C1 segment of cervical spinal cord (tissue), 14 donors: ENCODE measurements around the gene CDYL2.

Source experiments
- DNase-seq, 14 donors: peaks; one replicate each; lab custom pipeline; 2025; lab: John Stamatoyannopoulos, UW

The CDYL2 gene

GRCh38 chr16:80708823-80709222 lies 95.6 kb downstream of the CDYL2 start:
- no peak for DNase-seq

- no peak for DNase-seq
These were observed 96.7 kb downstream of the CDYL2 start for GRCh38 chr16:80707686-80708085.

- no peak for DNase-seq
These were observed 98.8 kb downstream of the CDYL2 start for GRCh38 chr16:80705596-80705995.

GRCh38 chr16:80704751-80705505 lies 99.5 kb downstream of the CDYL2 start:
- no peak for DNase-seq

GRCh38 chr16:80703131-80704071 lies 101.0 kb downstream of the CDYL2 start:
- no peak for DNase-seq

GRCh38 chr16:80702696-80703095 lies 101.7 kb downstream of the CDYL2 start:
- DNase-seq = no peak

GRCh38 chr16:80700558-80700957 lies 103.8 kb downstream of the CDYL2 start:
- no peak for DNase-seq

GRCh38 chr16:80695020-80695419 lies 109.4 kb downstream of the CDYL2 start:
- DNase-seq = no peak

GRCh38 chr16:80693553-80693952 lies 110.8 kb downstream of the CDYL2 start:
- DNase-seq = no peak

GRCh38 chr16:80692270-80692669 lies 112.1 kb downstream of the CDYL2 start:
- DNase-seq = no peak

- no peak for DNase-seq
These were observed 113.2 kb downstream of the CDYL2 start for GRCh38 chr16:80691111-80691741.

- no peak for DNase-seq
These were observed 114.9 kb downstream of the CDYL2 start for GRCh38 chr16:80689487-80689886.

- no peak for DNase-seq
These were observed 116.8 kb downstream of the CDYL2 start for GRCh38 chr16:80687606-80688005.

- no peak for DNase-seq
These were observed 119.5 kb downstream of the CDYL2 start for GRCh38 chr16:80684906-80685305.

GRCh38 chr16:80684136-80684765 lies 120.1 kb downstream of the CDYL2 start:
- no peak for DNase-seq

GRCh38 chr16:80683646-80684045 lies 120.8 kb downstream of the CDYL2 start:
- no peak for DNase-seq

GRCh38 chr16:80682421-80683070 lies 121.9 kb downstream of the CDYL2 start:
- DNase-seq = peak in 1 of 14 donors; percentile 19

GRCh38 chr16:80681436-80681835 lies 123.0 kb downstream of the CDYL2 start:
- no peak for DNase-seq

- no peak for DNase-seq
These were observed 123.6 kb downstream of the CDYL2 start for GRCh38 chr16:80680839-80681238.

GRCh38 chr16:80680046-80680445 lies 124.4 kb downstream of the CDYL2 start:
- DNase-seq = no peak

- DNase-seq = no peak
These were observed 129.5 kb downstream of the CDYL2 start for GRCh38 chr16:80674884-80675283.
